Measurements from ENCODE around the gene BANF2. TPM values are rescaled to one million over a fixed set of nuclear protein-coding genes. Genes with fewer than 3 reads are reported as not detected.
"Not testable (repeated sequence)": the region's sequence is repeated elsewhere in the genome, so short reads cannot be mapped to it uniquely, and the experiment has no call there.

Gene BANF2
- total RNA-seq, 4 donors from 2014 or later = not detected

GRCh38 chr20:17776551-17776950, 76.8 kb downstream of the BANF2 start:
- H3K27me3 ChIP-seq = no peaks in the 10 kb centered on the region
- DNase-seq (ENCODE audit: low spot score in 2 of 2) = no peak
- no peaks in the 10 kb centered on the region for H3K36me3 ChIP-seq
- TF ChIP-seq POLR2AphosphoS5 (IDR thresholded peaks at IDR 0.05) (no peak), CTCF (IDR thresholded peaks at IDR 0.05) (no peak), POLR2A (IDR thresholded peaks at IDR 0.05) (no peak), EP300 (IDR thresholded peaks at IDR 0.05) (no peak)
- 54% methylated on average over 2 of the region's 2 CpGs for WGBS
- H3K9me3 ChIP-seq = no peaks in the 10 kb centered on the region
- no peak overlapping the region for H3K27ac ChIP-seq
- no peaks in the 10 kb centered on the region for H3K4me1 ChIP-seq
- H3K4me3 ChIP-seq = no peak overlapping the region

- H3K9me3 ChIP-seq; H3K27me3 ChIP-seq; H3K4me1 ChIP-seq; H3K36me3 ChIP-seq; H3K27ac ChIP-seq; DNase-seq (ENCODE audit: low spot score in 2 of 2); H3K4me3 ChIP-seq: not testable (repeated sequence)
- 91% methylated on average over 24 of the region's 32 CpGs for WGBS
Observed at GRCh38 chr20:17779011-17779410, 79.2 kb downstream of the BANF2 start.

- no peak for TF ChIP-seq CTCF (IDR thresholded peaks at IDR 0.05)
- no peak for TF ChIP-seq EP300 (IDR thresholded peaks at IDR 0.05)
- no peak for TF ChIP-seq POLR2AphosphoS5 (IDR thresholded peaks at IDR 0.05)
- no peak for TF ChIP-seq POLR2A (IDR thresholded peaks at IDR 0.05)
- Histone ChIP-seq H3K27ac (no peak overlapping the region), H3K4me1 (no peaks in the 10 kb centered on the region), H3K4me3 (no peak overlapping the region), H3K36me3 (no peaks in the 10 kb centered on the region), H3K9me3 (no peaks in the 10 kb centered on the region), H3K27me3 (no peaks in the 10 kb centered on the region)
- WGBS = 56% methylated on average over 3 of the region's 3 CpGs
- no peak for DNase-seq (ENCODE audit: low spot score in 2 of 2)
Observed at GRCh38 chr20:17782768-17783167, 83.0 kb downstream of the BANF2 start.

GRCh38 chr20:17783671-17784070, 83.9 kb downstream of the BANF2 start:
- H3K4me1 ChIP-seq = no peaks in the 10 kb centered on the region
- TF ChIP-seq CTCF (IDR thresholded peaks at IDR 0.05) (no peak), POLR2A (IDR thresholded peaks at IDR 0.05) (no peak), POLR2AphosphoS5 (IDR thresholded peaks at IDR 0.05) (no peak), EP300 (IDR thresholded peaks at IDR 0.05) (no peak)
- WGBS = 74% methylated on average over 6 of the region's 6 CpGs
- DNase-seq (ENCODE audit: low spot score in 2 of 2) = no peak
- no peak overlapping the region for H3K4me3 ChIP-seq
- H3K27ac ChIP-seq = no peak overlapping the region
- no peaks in the 10 kb centered on the region for H3K36me3 ChIP-seq
- H3K27me3 ChIP-seq = no peaks in the 10 kb centered on the region
- H3K9me3 ChIP-seq = no peaks in the 10 kb centered on the region

- Histone ChIP-seq H3K27me3 (no peaks in the 10 kb centered on the region), H3K27ac (no peak overlapping the region), H3K9me3 (no peaks in the 10 kb centered on the region), H3K4me1 (no peaks in the 10 kb centered on the region), H3K36me3 (no peaks in the 10 kb centered on the region), H3K4me3 (no peak overlapping the region)
- TF ChIP-seq CTCF (IDR thresholded peaks at IDR 0.05) (no peak), POLR2A (IDR thresholded peaks at IDR 0.05) (no peak), EP300 (IDR thresholded peaks at IDR 0.05) (no peak), POLR2AphosphoS5 (IDR thresholded peaks at IDR 0.05) (no peak)
- 89% methylated on average over 5 of the region's 5 CpGs for WGBS
- DNase-seq (ENCODE audit: low spot score in 2 of 2) = no peak
Observed at GRCh38 chr20:17785007-17785406, 85.2 kb downstream of the BANF2 start.

Other genes with a start within 250 kb of the BANF2 start
- gene BFSP1, start 168.6 kb upstream of the BANF2 start, total RNA-seq = 1 to 10 TPM in 3 of 4 donors, under 1 TPM in 1; 0.85 to 1.7 (median 1.4) TPM
- gene DSTN, start 129.9 kb upstream of the BANF2 start, total RNA-seq = 100 to 1,000 TPM; 186 to 301 (median 258) TPM
- 10 to 100 TPM; 37.5 to 52.3 (median 41.3) TPM for gene RRBP1, start 17.7 kb upstream of the BANF2 start, total RNA-seq

Data from suprapubic skin (tissue), 4 donors.